MM.1S (cell line): ENCODE data around the gene EMILIN1.

Experiments used
- DNase-seq: peaks from one replicate; pipeline ENCODE4 v3.0.0-alpha.2; 2015
- H2AFZ ChIP-seq: fragments of 300-600 bp; sonication (generic); 2 replicates; pipeline ENCODE4 v1.6.0; 2016; ENCODE audit warnings: antibody characterized with exemption, low read length
- H3F3A ChIP-seq: fragments of 300-600 bp; sonication (generic); 2 replicates; pipeline ENCODE4 v1.6.1; 2016; ENCODE audit warnings: mild to moderate bottlenecking, antibody characterized with exemption, low read length, moderate library complexity, mixed read lengths; ENCODE audit not compliant: insufficient read depth
- H3K27ac ChIP-seq: fragments of 300-600 bp; sonication (generic); 2 replicates; pipeline ENCODE4 v1.5.1; 2016; ENCODE audit warnings: mild to moderate bottlenecking, low read length
- H3K27me3 ChIP-seq: fragments of 300-600 bp; sonication (generic); replicated peaks from 2 replicates; pipeline ENCODE4 v1.6.0; 2016; ENCODE audit warnings: low read length; ENCODE audit not compliant: insufficient read depth
- H3K36me3 ChIP-seq: fragments of 300-600 bp; sonication (generic); replicated peaks from 2 replicates; pipeline ENCODE4 v1.6.1; 2016; ENCODE audit warnings: mild to moderate bottlenecking, low read length, mixed read lengths; ENCODE audit not compliant: insufficient read depth
- H3K4me1 ChIP-seq: fragments of 300-600 bp; sonication (generic); 2 replicates; pipeline ENCODE4 v1.6.1; 2016; ENCODE audit warnings: low read length, mixed read lengths
- H3K4me2 ChIP-seq: fragments of 300-600 bp; sonication (generic); 2 replicates; pipeline ENCODE4 v1.6.0; 2016; ENCODE audit warnings: low read depth, low read length
- H3K4me3 ChIP-seq: fragments of 300-600 bp; sonication (generic); 2 replicates; pipeline ENCODE4 v1.5.1; 2016; ENCODE audit warnings: low read length, mixed read lengths
- H3K79me2 ChIP-seq: fragments of 300-600 bp; sonication (generic); 2 replicates; pipeline ENCODE4 v1.6.1; 2016; ENCODE audit warnings: mixed run types, low read length, mixed read lengths
- H3K9ac ChIP-seq: fragments of 300-600 bp; sonication (generic); 2 replicates; pipeline ENCODE4 v1.6.1; 2016; ENCODE audit warnings: low read length, mixed read lengths
- H3K9me2 ChIP-seq: fragments of 300-600 bp; sonication (generic); replicated peaks from 2 replicates; pipeline ENCODE4 v1.6.1; 2016; ENCODE audit warnings: mild to moderate bottlenecking, low read length, mixed read lengths; ENCODE audit not compliant: insufficient read depth
- H3K9me3 ChIP-seq: fragments of 300-600 bp; sonication (generic); replicated peaks from 2 replicates; pipeline ENCODE4 v1.6.1; 2016; ENCODE audit warnings: mild to moderate bottlenecking, low read length, mixed read lengths; ENCODE audit not compliant: insufficient read depth
- H4K20me1 ChIP-seq: fragments of 300-600 bp; sonication (generic); 2 replicates; pipeline ENCODE4 v1.6.1; 2016; ENCODE audit warnings: mild to moderate bottlenecking, low read length, moderate library complexity, mixed read lengths; ENCODE audit not compliant: insufficient read depth
- EZH2 ChIP-seq: fragments of 300-600 bp; sonication (generic); optimal IDR thresholded peaks from 2 replicates; pipeline ENCODE3; 2017; ENCODE audit warnings: low read depth, mild to moderate bottlenecking, antibody characterized with exemption, low read length, mixed read lengths
- EZH2phosphoT487 ChIP-seq: fragments of 300-600 bp; sonication (generic); IDR thresholded peaks from 2 replicates; pipeline ENCODE4 v1.6.1; 2018; ENCODE audit warnings: antibody characterized with exemption, low read length
- TF ChIP-seq, protein P1 (sequence below): fragments of 300-600 bp; sonication (generic); IDR thresholded peaks from 2 replicates; pipeline ENCODE4 v1.5.1; 2016; ENCODE audit warnings: antibody characterized with exemption, low read length, mixed read lengths

EMILIN1 gene

DNA sequence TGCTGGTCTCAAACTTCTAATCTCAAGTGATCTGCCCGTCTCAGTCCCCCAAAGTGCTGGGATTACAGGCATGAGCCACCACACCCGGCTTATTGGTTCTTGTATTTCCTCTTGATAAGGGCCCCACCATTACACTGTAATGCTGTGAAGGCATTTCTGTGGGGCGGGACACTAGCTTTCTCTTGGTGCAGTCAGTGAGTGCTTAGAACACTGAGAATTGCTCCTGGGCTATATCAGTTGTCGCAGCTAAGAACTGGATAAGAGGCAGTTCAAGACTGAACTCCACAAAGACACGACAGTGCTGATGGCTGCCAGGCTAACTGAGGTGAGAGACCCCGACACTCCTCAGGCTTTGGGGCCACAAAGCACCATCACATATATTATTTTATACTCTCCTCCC is 10.2 kb downstream of the EMILIN1 start:
- Histone ChIP-seq H3K27me3 (no peaks in the 10 kb centered on the region), H3K9me3 (no peaks in the 10 kb centered on the region), H3K4me1 (peaks cover 4% of the 10 kb centered on the region; the same call in 1 of the 2 replicates), H3K27ac (no peak overlapping the region), H4K20me1 (no peaks in the 10 kb centered on the region), H2AFZ (no peak overlapping the region), H3K36me3 (no peaks in the 10 kb centered on the region), H3K9me2 (no peaks in the 10 kb centered on the region), H3K9ac (no peak overlapping the region), H3F3A (peaks cover 20% of the 10 kb centered on the region), H3K4me3 (no peak overlapping the region), H3K4me2 (no peak overlapping the region), H3K79me2 (peaks cover 18% of the 10 kb centered on the region)
- TF ChIP-seq, protein P1, sequence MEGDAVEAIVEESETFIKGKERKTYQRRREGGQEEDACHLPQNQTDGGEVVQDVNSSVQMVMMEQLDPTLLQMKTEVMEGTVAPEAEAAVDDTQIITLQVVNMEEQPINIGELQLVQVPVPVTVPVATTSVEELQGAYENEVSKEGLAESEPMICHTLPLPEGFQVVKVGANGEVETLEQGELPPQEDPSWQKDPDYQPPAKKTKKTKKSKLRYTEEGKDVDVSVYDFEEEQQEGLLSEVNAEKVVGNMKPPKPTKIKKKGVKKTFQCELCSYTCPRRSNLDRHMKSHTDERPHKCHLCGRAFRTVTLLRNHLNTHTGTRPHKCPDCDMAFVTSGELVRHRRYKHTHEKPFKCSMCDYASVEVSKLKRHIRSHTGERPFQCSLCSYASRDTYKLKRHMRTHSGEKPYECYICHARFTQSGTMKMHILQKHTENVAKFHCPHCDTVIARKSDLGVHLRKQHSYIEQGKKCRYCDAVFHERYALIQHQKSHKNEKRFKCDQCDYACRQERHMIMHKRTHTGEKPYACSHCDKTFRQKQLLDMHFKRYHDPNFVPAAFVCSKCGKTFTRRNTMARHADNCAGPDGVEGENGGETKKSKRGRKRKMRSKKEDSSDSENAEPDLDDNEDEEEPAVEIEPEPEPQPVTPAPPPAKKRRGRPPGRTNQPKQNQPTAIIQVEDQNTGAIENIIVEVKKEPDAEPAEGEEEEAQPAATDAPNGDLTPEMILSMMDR, result no peak
- no peak for TF ChIP-seq EZH2
- TF ChIP-seq EZH2phosphoT487, result no peak
- no peak for DNase-seq

DNA sequence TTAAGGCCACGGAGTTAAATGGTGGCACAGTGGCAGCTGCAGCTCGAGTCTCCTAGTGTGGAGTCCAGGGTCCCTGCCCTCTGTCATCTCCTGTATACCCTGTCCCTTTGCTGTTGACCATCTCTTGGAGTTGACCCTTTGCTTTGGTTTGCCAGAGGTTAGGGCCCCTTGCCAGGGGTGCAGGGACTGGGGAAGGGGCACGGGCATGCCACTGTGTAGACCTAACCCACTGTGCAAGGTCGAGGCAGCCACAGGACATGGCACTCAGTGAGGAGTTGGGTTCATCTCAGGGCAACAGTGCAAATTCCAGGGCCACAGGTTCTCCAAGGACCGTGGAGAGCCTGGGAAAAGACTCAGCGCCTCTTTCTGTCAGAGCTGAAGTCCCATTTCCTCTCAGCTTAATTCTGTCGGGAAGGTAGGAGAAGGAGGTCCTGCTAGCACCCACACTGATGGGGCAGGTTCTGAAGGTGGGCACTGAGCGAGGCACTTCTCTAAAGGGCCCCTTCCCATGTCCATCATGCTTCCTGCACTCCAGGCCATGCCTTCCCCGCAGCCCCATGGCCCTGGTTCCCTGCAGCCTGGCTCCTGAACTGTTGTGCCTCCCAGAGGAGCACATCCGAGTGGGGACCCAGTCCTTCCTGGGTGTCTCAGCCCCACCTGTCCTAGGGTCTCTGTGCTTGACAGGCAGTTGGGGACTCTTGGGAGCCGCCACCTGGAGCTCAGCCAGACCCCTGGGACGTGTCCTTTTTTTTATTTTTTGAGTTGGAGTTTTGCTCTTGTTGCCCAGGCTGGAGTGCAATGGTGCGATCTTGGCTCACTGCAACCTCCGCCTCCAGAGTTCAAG is 10.9 kb downstream of the EMILIN1 start:
- Histone ChIP-seq H3K9me3 (no peaks in the 10 kb centered on the region), H3K9me2 (no peaks in the 10 kb centered on the region), H3K4me1 (peaks cover 4% of the 10 kb centered on the region; the same call in 1 of the 2 replicates), H3K27ac (no peak overlapping the region), H3K36me3 (no peaks in the 10 kb centered on the region), H3K4me3 (no peak overlapping the region), H2AFZ (no peak overlapping the region), H3K9ac (no peak overlapping the region), H4K20me1 (no peaks in the 10 kb centered on the region), H3F3A (peaks cover 17% of the 10 kb centered on the region), H3K27me3 (no peaks in the 10 kb centered on the region), H3K79me2 (peaks cover 18% of the 10 kb centered on the region), H3K4me2 (no peak overlapping the region)
- no peak for DNase-seq
- TF ChIP-seq EZH2 (no peak), EZH2phosphoT487 (no peak)
- TF ChIP-seq, protein P1, result no peak

DNA sequence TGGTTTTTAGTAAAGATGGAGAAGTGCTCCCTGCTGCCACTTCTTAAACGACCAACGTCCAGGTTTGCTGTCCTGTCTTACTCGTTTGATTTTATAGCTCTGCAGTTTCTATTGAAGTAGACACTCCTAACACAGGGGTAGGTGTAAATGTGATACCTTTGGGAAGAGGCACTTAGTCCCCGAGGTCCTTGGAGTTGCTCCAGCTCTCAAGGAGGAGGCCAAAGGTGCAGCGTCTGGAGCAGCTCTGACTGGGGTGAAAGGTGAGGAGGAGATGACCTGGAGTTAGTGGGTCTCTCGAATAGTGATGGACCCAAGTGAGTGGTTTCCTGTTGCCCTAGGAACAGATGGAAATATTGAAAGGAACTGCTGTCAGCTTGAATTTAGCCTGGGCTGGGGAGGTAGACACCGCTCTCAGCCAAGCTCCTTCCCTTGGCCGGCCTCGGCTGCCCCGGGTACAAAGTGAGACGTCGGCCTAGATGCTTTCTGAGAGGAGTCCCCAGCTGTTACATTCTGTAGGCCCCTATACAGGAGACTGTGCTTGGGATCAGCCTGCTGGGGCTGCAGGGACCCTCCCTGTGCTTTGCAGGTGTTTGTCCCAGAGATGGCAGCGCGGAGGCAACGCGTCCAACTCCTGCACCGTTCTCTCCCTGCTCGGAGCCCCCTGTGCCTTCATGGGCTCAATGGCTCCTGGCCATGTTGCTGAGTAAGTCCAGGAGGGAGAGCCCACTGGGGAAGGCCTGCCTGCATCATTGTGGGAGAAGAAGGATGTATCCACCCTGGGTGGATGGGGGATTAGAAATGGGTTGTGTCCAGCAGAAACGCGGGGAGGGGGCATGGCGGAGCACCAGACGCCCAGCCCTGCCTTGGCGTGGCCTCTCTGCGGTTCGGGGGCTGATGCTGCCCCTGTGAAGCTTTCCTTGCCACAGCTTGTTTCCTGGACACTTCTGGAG is 13.6 kb downstream of the EMILIN1 start:
- Histone ChIP-seq H3K9ac (no peak overlapping the region), H3K27me3 (no peaks in the 10 kb centered on the region), H3K4me3 (no peak overlapping the region), H2AFZ (no peak overlapping the region), H3K4me2 (no peak overlapping the region), H3K9me2 (no peaks in the 10 kb centered on the region), H4K20me1 (no peaks in the 10 kb centered on the region), H3K36me3 (no peaks in the 10 kb centered on the region), H3K27ac (no peak overlapping the region), H3K79me2 (peaks cover 18% of the 10 kb centered on the region), H3K9me3 (no peaks in the 10 kb centered on the region), H3F3A (peaks cover 8% of the 10 kb centered on the region), H3K4me1 (peaks cover 8% of the 10 kb centered on the region)
- TF ChIP-seq, protein P1, result no peak
- TF ChIP-seq EZH2 (no peak), EZH2phosphoT487 (no peak)
- DNase-seq, result no peak
